Muscle layer of duodenum (tissue), 2 donors: ENCODE results near the gene SEC63.
"Not testable (repeated sequence)": the region's sequence is repeated elsewhere in the genome, so short reads cannot be mapped to it uniquely, and the experiment has no call there.

ENCODE experiments used
- H3K27ac ChIP-seq: one replicate; pipeline ENCODE4 v1.7.0; 2013; ENCODE audit warnings: mild to moderate bottlenecking, low read length
- H3K27me3 ChIP-seq: one replicate; pipeline ENCODE4 v1.7.0; 2013; ENCODE audit warnings: low read depth, mild to moderate bottlenecking, control low read depth, low read length
- H3K36me3 ChIP-seq, 2 donors: one replicate each; pipeline ENCODE4 v1.7.0; 2013; ENCODE audit warnings: low read length in 2 of 2, control low read depth in 1 of 2, mild to moderate bottlenecking in 1 of 2; ENCODE audit not compliant: insufficient read depth in 2 of 2, control insufficient read depth in 1 of 2
- H3K4me1 ChIP-seq, 2 donors: one replicate each; pipeline ENCODE4 v1.7.0; 2013; ENCODE audit warnings: low read length in 2 of 2, mild to moderate bottlenecking in 2 of 2, control low read depth in 1 of 2, moderate library complexity in 1 of 2; ENCODE audit not compliant: insufficient read depth in 2 of 2, control insufficient read depth in 1 of 2
- H3K4me3 ChIP-seq, 2 donors: one replicate each; pipeline ENCODE4 v1.7.0; 2013; ENCODE audit warnings: low read length in 2 of 2, low read depth in 1 of 2, mild to moderate bottlenecking in 1 of 2
- H3K9me3 ChIP-seq, 2 donors: one replicate each; pipeline ENCODE4 v1.7.0; 2013; ENCODE audit warnings: low read length in 2 of 2, control low read depth in 1 of 2, mild to moderate bottlenecking in 1 of 2; ENCODE audit not compliant: control insufficient read depth in 1 of 2
- donor health status: healthy.

Gene SEC63, protein sequence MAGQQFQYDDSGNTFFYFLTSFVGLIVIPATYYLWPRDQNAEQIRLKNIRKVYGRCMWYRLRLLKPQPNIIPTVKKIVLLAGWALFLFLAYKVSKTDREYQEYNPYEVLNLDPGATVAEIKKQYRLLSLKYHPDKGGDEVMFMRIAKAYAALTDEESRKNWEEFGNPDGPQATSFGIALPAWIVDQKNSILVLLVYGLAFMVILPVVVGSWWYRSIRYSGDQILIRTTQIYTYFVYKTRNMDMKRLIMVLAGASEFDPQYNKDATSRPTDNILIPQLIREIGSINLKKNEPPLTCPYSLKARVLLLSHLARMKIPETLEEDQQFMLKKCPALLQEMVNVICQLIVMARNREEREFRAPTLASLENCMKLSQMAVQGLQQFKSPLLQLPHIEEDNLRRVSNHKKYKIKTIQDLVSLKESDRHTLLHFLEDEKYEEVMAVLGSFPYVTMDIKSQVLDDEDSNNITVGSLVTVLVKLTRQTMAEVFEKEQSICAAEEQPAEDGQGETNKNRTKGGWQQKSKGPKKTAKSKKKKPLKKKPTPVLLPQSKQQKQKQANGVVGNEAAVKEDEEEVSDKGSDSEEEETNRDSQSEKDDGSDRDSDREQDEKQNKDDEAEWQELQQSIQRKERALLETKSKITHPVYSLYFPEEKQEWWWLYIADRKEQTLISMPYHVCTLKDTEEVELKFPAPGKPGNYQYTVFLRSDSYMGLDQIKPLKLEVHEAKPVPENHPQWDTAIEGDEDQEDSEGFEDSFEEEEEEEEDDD

GRCh38 chr6:107957909-107958688 is at the start of gene SEC63:
SEC63 (minus strand) TSS chr6:107958208; CDS start chr6:107958009, 199 bp downstream.
- no peaks in the 10 kb centered on the region for H3K9me3 ChIP-seq
- H3K4me3 ChIP-seq = peak within 1 kb of the TSS; percentile 80 to 94
- H3K36me3 ChIP-seq = peaks cover 0 to 6% of the 10 kb centered on the region in 2 donors
- H3K4me1 ChIP-seq = peaks cover 12 to 22% of the 10 kb centered on the region in 2 donors
- H3K27me3 ChIP-seq = no peaks in the 10 kb centered on the region
- peak within 1 kb of the TSS; percentile 90 for H3K27ac ChIP-seq

DNA sequence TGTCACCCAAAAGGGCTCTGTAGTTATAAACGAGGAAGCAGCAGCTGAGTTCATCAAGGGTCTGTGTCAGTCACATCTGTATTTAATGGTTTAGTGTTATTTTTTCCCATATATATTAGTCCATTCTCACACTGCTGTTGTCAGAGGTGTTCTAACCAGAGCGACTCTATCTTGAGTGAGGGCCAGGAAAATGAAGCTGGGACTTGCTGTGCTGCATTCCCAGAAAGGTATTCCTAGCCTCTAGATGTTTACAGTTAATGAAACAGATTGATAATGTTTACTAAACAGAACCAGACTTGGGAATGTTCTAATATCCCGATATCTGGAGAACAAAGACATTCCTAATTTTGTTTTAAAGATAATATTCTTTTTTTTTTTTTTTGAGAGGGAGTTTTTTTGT is 48.0 kb upstream of the SEC63 start:
- no peak overlapping the region for H3K4me3 ChIP-seq
- no peaks in the 10 kb centered on the region for H3K27me3 ChIP-seq
- H3K4me1 ChIP-seq = no peaks in the 10 kb centered on the region
- H3K9me3 ChIP-seq = peaks cover 0 to 14% of the 10 kb centered on the region in 2 donors
- no peaks in the 10 kb centered on the region for H3K36me3 ChIP-seq
- no peak overlapping the region for H3K27ac ChIP-seq

DNA sequence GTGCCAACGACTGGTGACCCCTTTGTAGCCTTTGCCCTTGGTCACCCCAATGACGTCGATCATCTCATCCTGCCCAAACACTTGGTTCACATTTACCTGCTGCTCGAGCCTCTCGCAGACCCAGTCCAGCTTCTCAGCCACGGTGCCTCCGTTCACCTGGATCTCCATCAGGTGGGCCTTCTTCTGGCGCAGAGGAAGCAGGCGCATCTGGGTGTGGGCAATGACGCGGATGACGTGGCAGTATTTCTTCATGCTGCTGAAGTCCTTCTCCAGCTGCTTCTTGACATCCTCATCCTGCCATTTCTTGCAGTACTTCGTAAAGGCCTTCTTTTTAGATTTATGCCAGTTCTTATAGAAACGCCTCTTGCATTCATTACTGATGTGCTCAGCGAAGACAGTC is 46.9 kb upstream of the SEC63 start:
- H3K27me3 ChIP-seq = no peaks in the 10 kb centered on the region
- no peaks in the 10 kb centered on the region for H3K36me3 ChIP-seq
- H3K9me3 ChIP-seq = peaks cover 0 to 14% of the 10 kb centered on the region in 2 donors
- no peak overlapping the region for H3K4me3 ChIP-seq
- H3K27ac ChIP-seq = no peak overlapping the region
- H3K4me1 ChIP-seq = no peaks in the 10 kb centered on the region

DNA sequence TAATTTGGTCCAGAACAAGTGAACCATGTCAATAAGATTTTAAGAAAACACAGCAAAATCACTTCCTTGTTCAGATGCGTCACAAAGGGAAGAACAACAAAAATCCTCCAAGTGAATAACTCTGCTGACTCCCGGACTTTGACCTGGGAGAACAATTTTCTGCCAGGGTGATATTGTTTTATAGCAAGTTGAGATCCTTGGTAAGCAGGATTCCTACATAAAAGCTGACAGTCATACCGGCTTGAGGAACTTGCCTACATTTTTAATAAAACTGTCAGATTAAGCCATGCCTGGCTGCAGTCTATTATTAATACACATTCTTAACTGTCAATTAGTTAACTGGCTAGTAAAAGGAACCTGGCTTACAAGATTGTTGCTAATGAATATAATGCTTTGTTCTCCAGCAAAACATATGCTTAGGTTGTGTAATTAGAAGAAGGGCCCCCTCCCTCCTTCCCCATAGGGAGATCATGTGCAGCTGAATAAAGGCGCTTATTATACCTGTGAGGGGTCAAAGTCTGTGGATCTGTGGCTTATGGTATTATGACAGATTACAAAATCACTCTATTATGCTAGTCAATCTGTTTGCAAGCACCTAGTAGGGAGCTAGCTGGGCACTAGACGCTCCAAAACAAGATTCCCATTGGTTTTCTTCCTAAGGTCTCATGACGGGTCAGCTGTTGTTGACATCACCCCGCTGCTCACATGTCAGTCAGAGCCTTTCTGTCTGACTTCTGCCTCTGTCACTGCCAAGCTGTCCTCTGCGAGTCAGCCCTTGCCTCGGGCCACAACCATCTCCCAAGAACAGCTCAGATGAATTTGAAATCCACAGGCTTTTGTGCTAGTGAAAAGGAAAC is 44.6 kb upstream of the SEC63 start:
- H3K4me3 ChIP-seq = no peak overlapping the region
- H3K27me3 ChIP-seq = no peaks in the 10 kb centered on the region
- H3K36me3 ChIP-seq = no peaks in the 10 kb centered on the region
- H3K4me1 ChIP-seq = no peaks in the 10 kb centered on the region
- peak overlapping the region; percentile 81 for H3K27ac ChIP-seq
- H3K9me3 ChIP-seq = no peaks in the 10 kb centered on the region

- Histone ChIP-seq H3K4me1 (no peaks in the 10 kb centered on the region), H3K36me3 (no peaks in the 10 kb centered on the region), H3K4me3 (no peak overlapping the region), H3K27ac (peak overlapping the region; percentile 81), H3K9me3 (no peaks in the 10 kb centered on the region), H3K27me3 (no peaks in the 10 kb centered on the region)
Measured at GRCh38 chr6:108001696-108002231, 43.8 kb upstream of the SEC63 start.

- not testable (repeated sequence) for H3K36me3 ChIP-seq, H3K4me1 ChIP-seq, H3K4me3 ChIP-seq, H3K9me3 ChIP-seq, H3K27me3 ChIP-seq, H3K27ac ChIP-seq
Measured at GRCh38 chr6:108000259-108000658, 42.3 kb upstream of the SEC63 start.

GRCh38 chr6:107999341-107999740 is 41.3 kb upstream of the SEC63 start:
- Histone ChIP-seq H3K27me3 (no peaks in the 10 kb centered on the region), H3K4me1 (no peaks in the 10 kb centered on the region), H3K4me3 (no peak overlapping the region)

DNA sequence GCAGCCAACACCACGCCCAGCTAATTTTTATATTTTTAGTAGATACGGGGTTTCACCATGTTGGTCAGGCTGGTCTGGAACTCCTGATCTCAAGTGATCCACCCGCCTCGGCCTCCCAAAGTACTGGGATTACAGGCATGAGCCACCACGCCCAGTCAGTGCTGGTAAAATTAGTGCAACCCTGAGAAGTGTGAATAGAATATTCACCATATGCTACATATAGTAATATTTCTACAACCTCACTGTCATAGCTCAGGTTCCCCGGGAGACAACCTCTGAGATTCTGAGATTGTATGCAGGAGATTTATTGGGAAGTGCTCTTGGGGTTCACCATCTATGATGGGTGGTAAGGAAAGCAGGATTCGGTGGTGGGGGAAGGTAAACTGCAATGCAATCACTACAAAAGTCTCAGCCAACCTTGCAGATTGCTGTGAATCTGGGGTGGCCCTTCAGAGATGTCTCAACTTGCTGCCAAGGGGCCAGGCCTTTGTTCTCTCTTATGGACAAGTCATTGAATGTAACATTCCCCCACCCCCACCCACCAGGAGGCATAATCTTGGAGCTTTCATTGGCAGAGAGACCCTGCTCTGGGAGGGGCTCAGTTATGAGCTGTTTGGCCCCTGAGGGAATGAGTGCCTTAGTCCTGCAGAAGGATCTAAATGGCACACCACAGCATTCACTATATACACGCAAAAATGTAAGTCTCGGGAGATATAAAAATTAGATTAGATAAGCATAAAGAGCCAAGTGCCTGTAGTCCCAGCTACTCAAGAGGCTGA is 34.0 kb upstream of the SEC63 start:
- Histone ChIP-seq H3K4me3 (no peak overlapping the region), H3K36me3 (no peaks in the 10 kb centered on the region), H3K9me3 (no peaks in the 10 kb centered on the region), H3K27ac (no peak overlapping the region), H3K4me1 (no peaks in the 10 kb centered on the region), H3K27me3 (no peaks in the 10 kb centered on the region)

More at GRCh38 chr6:107999341-107999740, 41.3 kb upstream of the SEC63 start:
- H3K36me3 ChIP-seq = no peaks in the 10 kb centered on the region
- no peaks in the 10 kb centered on the region for H3K9me3 ChIP-seq
- H3K27ac ChIP-seq = no peak overlapping the region

DNA sequence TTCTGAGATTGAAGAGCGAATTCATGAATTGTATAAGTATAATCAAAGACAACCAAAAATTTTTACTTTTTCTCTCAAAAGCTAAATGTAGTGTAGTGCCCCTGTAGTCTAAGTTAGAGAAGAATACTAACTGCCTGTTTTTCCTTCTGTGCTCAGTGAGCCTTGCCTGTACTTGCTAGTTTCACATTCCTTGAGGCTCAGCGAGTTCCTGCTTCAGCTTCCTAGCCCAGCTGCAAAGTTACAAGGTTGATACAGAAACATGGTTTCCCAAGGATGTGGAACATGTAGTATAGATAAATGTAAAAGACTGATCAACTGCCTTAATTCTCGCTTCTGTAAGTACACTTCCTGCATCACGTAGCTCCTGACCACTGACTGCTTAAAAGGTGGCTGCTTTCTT is 33.1 kb upstream of the SEC63 start:
- H3K27me3 ChIP-seq = no peaks in the 10 kb centered on the region
- no peaks in the 10 kb centered on the region for H3K36me3 ChIP-seq
- H3K27ac ChIP-seq = no peak overlapping the region
- H3K4me1 ChIP-seq = no peaks in the 10 kb centered on the region
- no peaks in the 10 kb centered on the region for H3K9me3 ChIP-seq
- no peak overlapping the region for H3K4me3 ChIP-seq

GRCh38 chr6:107990587-107990986 is 32.6 kb upstream of the SEC63 start:
- not testable (repeated sequence) for H3K4me3 ChIP-seq, H3K27me3 ChIP-seq, H3K4me1 ChIP-seq, H3K27ac ChIP-seq, H3K36me3 ChIP-seq, H3K9me3 ChIP-seq
